GM18511 (cell line): ENCODE data around the gene UTS2R.
"Not testable (repeated sequence)": the region's sequence is repeated elsewhere in the genome, so short reads cannot be mapped to it uniquely, and the experiment has no call there.

ENCODE experiments used
- ATAC-seq: cut with Tn5 transposase; IDR thresholded peaks from one replicate; pipeline ENCODE4 v1.9.1; 2021; ENCODE audit warnings: mild to moderate bottlenecking, moderate library complexity; ENCODE audit not compliant: unreplicated experiment

The UTS2R gene

GRCh38 chr17:82334204-82334621 is 37.4 kb upstream of the UTS2R start:
- ATAC-seq, result no peak

- ATAC-seq, result no peak
Observed at GRCh38 chr17:82334622-82335394, 36.8 kb upstream of the UTS2R start.

GRCh38 chr17:82338858-82339633 is 32.5 kb upstream of the UTS2R start:
- no peak for ATAC-seq

- no peak for ATAC-seq
Observed at GRCh38 chr17:82339634-82340580, 31.7 kb upstream of the UTS2R start.

GRCh38 chr17:82342361-82343079 is 29.0 kb upstream of the UTS2R start:
- ATAC-seq, result no peak

- no peak for ATAC-seq
Observed at GRCh38 chr17:82343560-82343959, 28.0 kb upstream of the UTS2R start.

GRCh38 chr17:82344175-82344907 is 27.2 kb upstream of the UTS2R start:
- no peak for ATAC-seq

- no peak for ATAC-seq
Observed at GRCh38 chr17:82345151-82345976, 26.2 kb upstream of the UTS2R start.

- ATAC-seq, result no peak
Observed at GRCh38 chr17:82346342-82347300, 24.9 kb upstream of the UTS2R start.

- not testable (repeated sequence) for ATAC-seq
Observed at GRCh38 chr17:82347994-82348393, 23.6 kb upstream of the UTS2R start.

GRCh38 chr17:82348434-82348833 is 23.1 kb upstream of the UTS2R start:
- ATAC-seq, result no peak

- no peak for ATAC-seq
Observed at GRCh38 chr17:82348866-82349265, 22.7 kb upstream of the UTS2R start.

GRCh38 chr17:82349287-82349701 is 22.3 kb upstream of the UTS2R start:
- ATAC-seq, result no peak

GRCh38 chr17:82350182-82351030 is 21.2 kb upstream of the UTS2R start:
- no peak for ATAC-seq

- ATAC-seq, result no peak
Observed at GRCh38 chr17:82351254-82351712, 20.3 kb upstream of the UTS2R start.

GRCh38 chr17:82351713-82352488 is 19.7 kb upstream of the UTS2R start:
- ATAC-seq, result no peak
